Stimulated activated CD8-positive, alpha-beta memory T cell treated with anti-CD3 and anti-CD28 coated beads, Interleukin-7, amount 100 ng/mL, for 4 hours (primary cell): Measurements from ENCODE around the gene SETD1A.
"Not testable (repeated sequence)": the region's sequence is repeated elsewhere in the genome, so short reads cannot be mapped to it uniquely, and the experiment has no call there.

ENCODE experiments used
- DNase-seq, 2 donors: peaks; one replicate each; pipeline ENCODE4 v3.0.0-alpha.2; 2020; ENCODE audit warnings: low read depth in 2 of 2

SETD1A gene

GRCh38 chr16:30929167-30929566, 28.4 kb upstream of the SETD1A start:
- DNase-seq = no peak

- no peak for DNase-seq
These were observed 27.4 kb upstream of the SETD1A start for GRCh38 chr16:30930160-30930571.

DNA sequence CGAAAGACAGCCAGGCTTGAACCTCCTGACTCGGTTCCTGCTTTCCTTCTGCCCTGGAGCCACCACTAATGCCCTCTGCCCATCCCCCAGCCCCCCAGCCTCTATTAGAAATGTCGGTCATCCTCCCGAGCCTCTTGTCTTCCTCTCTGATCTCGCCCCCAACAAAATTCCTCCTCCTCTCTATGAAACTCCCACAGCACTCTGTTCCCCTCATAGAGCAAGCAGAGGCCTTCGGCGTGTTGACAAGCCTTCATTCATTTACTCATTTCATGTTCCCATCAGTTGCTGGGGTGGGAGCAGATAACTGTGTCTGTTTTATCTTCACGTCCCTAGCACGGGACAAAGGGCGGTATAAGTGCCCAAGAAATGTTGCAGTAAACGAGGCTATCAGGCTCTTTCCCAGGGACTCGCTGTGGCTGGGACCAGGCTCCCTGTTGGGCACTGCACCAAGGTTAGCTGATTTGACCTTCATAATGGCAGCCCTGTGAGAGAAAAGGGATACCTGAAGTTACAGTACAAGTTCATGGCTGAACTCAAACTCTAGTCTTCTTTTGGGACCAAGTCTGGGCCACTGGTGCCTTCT, 26.4 kb upstream of the SETD1A start:
- no peak for DNase-seq

GRCh38 chr16:30934827-30935557, 22.6 kb upstream of the SETD1A start:
- DNase-seq = no peak

- DNase-seq = no peak
These were observed 19.9 kb upstream of the SETD1A start for GRCh38 chr16:30937692-30938091.

DNA sequence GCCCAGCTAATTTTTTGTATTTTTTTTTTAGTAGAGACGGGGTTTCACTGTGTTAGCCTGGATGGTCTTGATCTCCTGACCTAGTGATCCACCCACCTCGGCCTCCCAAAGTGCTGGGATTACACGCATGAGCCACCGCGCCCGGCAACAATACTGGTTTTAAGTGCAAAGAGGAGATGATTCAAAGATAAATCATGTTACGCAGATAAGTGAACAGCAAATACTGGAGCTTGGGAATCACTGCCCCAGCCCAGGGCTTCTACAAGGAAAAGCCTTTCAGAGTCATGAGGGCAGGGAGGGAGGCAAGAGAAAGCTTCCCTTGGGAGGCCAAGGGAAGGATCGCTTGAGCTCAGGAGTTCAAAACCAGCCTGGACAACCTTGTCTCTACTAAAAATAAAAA, 18.0 kb upstream of the SETD1A start:
- DNase-seq = not testable (repeated sequence)

- peak; percentile 37 to 45 for DNase-seq
These were observed 15.7 kb upstream of the SETD1A start for GRCh38 chr16:30941600-30942425.

GRCh38 chr16:30942426-30942806, 15.1 kb upstream of the SETD1A start:
- DNase-seq = no peak

DNA sequence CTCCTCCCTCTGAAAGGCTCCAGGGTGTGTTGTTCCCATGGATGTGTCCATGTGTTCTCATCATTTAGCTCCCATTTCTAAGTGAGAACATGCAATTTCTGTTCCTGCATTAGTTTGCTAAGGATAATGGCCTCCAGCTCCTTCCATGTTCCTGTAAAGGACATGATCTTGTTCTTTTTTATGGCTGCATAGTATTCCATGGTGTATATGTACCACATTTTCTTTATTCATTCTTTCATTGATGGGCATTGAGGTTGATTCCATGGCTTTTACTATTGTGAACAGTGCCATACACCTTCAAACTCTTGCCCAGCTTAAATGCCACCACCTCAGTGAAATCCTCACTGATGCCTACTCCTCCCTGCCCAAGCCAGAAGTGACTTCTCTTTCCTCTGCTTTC, 13.2 kb upstream of the SETD1A start:
- DNase-seq = no peak

DNA sequence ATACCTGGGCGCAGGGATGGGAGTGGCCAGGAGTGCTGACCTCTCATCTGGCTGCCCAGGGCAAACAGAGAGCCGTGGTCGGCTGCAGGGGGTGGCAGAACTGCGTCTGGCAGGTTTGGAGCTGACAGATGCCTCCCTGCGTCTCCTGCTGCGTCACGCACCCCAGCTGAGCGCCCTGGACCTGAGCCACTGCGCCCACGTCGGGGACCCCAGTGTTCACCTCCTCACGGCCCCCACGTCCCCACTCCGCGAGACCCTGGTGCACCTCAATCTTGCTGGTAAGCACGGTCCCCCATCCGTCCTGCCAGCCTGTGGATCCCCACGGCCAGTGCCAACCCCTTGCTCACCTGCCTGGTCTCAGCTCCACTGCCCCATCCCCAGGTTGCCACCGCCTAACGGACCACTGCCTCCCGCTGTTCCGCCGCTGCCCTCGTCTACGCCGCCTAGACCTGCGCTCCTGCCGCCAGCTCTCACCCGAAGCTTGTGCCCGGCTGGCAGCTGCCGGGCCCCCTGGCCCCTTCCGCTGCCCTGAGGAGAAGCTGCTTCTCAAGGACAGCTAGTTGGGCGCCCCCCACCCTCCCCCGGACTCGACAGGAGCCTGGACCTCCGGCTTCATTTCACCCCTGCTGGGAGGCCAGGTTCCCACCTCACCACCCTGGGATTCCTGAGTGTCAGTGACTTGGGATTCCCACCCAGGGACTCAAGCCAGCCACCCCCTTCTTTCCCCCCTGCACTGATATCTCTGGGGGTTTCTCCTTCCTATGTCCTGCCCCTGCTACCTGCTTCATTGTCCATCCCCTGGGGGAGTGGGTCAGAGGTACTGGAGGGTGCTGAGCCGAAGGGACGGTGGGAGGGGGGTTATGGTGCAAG, 10.6 kb upstream of the SETD1A start:
- DNase-seq = no peak

GRCh38 chr16:30947541-30947858, 10.1 kb upstream of the SETD1A start:
- DNase-seq = no peak

- no peak for DNase-seq
These were observed 9.5 kb upstream of the SETD1A start for GRCh38 chr16:30947859-30948666.

- no peak for DNase-seq
These were observed 8.6 kb upstream of the SETD1A start, which contains the start of gene ORAI3 for GRCh38 chr16:30948667-30949649. Gene ORAI3, plus strand, starts transcription at chr16:30949068. Its CDS starts 222 bp downstream, at chr16:30949290.

DNA sequence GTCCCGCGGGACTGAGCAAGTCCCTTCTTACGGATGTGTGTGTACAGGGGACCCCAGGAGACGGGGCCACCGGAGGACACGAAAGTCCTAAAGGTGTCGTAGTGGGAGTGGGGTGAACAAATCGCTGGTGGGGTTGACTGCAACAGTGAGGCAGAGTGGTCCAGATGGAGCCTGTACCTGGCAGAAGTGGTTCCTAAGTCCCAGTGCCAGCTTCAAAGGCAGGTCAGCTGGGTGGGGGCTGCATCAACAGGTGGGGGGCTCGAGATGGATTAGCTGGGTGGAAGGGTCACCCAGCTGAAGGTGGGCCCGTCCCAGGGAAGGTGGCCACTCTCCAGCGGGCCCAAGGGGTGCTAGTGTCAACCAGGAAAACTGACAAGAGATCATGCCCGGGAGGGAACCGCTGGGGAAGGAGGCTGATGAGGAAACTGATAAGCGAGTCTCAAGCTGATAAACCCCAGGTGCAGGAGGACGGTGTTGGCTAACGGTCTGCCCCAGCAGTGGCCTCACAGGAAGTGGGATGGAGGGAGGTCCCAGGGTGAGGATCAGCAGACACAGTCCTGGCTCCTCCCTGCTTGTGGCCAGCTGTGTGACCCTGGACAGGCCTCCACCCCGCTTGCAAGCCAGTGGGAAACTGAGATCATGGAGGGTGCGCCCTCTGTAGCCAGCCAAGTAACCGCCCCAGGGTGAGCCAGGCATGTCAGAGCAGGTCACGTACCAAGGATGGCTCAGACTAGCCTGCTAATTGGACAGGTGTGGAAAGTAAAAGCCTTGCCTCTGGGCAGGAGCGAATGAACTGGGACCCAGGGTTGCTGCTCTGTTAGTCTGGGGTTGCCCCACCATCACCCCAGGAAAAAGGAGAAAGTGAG, 7.7 kb upstream of the SETD1A start:
- DNase-seq = no peak

DNA sequence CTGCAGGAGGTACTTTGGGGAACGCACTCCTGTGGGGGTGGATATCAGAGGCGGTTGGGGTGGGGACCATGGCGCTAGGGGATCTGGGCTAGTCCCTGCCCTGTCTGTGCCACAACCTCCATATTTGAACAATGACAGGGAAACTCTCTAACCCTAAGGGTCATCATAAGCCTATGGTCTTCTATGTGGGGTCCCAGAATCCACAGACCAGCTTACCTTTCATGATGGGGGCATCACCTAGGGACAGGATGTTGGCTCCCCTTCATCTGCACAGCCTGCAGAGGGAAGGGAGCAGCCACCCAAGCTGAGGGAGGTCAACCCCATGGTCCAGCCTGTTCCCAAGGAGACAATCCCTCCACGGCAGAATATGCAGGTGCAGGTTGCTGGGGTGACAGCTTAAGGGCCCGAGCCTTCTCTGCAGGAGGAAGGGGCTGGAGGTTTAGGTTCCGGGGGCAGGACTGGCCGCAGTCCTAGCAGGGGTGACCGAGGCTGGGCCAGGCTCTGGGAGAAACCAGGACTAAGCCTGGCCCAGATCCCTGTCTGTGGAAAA, 7.0 kb upstream of the SETD1A start:
- DNase-seq = no peak

GRCh38 chr16:30951193-30951592, 6.4 kb upstream of the SETD1A start:
- DNase-seq = no peak

DNA sequence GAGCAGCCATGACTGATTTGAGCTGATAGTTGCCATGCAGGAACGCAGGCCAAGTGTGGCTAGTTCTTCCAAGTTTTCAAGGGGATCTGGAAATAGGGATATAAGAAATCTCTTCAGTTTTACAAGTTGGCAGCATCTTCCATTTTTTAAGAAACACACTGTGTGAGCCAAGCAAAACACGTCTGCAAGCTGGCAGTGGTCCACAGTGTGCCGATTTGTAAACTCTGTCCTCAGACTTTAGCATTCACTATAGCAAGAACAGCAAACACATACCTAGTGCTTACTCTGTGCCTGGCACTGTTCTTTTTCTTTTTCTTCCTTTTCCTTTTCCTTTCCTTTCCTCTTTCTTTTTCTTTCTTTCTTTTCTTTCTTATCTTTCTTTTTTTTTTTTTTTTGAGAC, 5.8 kb upstream of the SETD1A start:
- no peak for DNase-seq

- no peak for DNase-seq
These were observed 4.4 kb upstream of the SETD1A start for GRCh38 chr16:30953111-30953510.
